ENCODE data around the gene SPTB.

Gene SPTB

GRCh38 chr14:64763801-64764621, 115.7 kb downstream of the SPTB start:
- DNase-seq: peak in 1 of 2 donors; percentile 26

DNA sequence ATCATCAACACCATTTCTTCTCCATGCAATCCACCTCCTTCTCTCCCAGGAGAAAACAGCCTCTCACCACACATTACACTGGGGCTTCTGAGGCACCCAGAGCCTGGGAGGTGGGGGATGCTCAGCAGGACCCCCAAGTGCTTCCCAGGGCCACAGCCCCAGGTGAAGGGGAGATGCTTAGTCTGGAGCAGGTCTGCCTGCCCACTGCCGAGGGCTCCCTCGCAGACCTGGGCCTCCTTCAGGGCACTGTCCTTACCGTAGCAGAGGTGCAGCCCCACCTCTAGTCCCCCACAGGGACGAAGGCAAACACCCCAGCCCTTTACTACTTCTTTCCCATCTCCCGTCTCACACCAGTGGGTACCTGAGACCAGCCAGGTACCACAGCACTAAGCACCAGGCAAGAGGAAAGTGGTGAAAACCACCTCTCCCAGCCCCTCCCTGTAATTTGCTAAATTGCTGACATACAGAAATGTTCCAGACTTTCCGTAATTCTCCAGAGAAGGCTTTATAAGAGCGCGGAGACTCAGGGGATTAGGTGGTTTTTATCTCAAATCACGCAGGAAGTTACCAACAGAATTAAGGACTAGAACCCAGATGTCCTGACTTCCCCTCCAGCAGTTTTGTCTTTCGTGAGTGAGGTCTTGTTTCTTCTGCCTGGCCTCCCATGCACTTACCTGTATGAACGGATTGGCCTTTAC, 116.5 kb downstream of the SPTB start:
- DNase-seq: no peak

DNA sequence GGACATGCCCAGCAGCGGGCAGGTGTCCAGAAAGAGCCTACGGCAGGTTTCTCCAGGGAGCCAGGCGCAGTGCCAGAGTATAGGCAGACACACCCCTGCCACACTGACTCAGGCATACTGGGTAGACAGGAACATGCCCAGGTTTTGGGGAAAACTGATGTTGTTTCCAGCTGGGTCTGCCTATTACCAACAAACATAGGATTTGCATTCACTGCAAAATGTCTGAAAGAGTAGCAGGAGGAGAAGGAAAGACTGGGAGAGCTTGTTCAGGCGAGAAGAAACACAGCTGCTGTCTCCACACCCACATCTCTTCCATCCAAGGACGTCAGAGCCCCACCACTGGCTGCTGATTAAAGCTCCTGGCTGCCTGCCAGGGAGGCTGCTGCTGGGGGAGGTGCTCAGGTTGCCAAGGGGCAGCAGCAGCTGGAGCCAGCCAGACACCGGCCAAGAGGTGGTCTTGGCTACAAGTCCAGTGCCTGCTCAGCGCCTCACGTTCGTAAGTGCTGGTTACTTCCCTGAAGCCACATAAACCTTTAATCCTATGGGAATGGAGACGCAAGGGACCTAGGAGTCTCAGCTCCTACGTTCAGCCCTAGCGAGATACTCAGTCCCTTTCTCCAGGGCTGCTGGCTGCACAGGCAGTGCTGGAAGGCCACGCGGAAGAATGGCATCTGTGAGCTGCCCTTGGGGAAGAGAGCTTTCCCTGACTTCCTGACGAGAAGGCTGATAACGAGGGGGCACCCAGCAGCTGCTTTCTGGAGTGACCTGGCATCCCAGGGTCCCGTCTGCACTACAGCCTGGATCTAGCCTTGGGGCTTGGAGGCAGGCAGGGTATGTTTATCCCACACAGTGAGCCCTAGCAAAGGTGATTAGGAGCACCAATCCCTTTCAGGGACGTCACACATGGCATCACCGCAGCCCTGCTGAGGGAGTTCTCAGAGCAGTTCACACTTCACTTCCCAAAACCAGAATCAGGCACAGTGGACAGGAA, 117.4 kb downstream of the SPTB start:
- DNase-seq: peak in 1 of 2 donors; percentile 11

GRCh38 chr14:64761441-64762043, 118.2 kb downstream of the SPTB start:
- peak in 1 of 2 donors; percentile 9 for DNase-seq

DNA sequence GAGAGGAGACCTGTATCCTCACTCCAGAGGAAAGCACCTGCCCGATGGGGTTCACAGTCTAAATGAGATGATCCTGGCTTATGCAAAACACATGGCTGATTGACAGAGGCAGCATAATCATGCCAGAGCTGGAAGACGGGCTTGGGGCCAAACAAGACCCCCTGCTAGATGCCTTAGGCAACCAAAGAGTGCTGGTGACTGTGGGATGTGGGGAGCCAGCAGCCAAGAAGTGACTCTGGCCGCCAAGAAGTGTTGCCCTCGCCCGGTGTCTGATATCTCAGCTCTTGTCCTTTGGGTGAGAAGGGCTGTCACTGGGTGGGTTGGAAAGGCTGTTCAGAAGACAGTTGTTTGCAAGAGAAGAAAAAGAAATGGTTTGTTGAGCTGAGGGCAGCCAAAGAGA, 118.8 kb downstream of the SPTB start:
- no peak for DNase-seq

GRCh38 chr14:64760146-64760755, 119.5 kb downstream of the SPTB start:
- DNase-seq: peak; percentile 38 to 47

DNA sequence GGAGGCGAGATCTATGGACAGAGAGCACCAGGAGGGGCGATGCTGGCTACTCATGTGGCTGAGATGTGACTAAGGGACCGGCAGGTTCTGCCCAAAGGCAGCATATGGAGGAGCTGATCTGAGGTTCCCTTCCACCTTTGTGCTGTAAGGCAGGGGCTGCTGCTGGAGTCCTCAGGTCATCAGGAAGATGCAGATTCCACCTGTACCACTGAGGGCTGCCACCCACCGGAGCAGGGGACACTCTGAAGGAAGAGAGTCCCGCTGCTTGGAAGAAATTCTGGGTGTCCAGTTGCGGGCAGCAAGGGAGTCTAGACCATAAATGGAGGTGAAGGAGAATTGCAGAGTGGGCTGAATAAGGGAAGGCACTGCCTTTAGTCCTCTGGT, 120.2 kb downstream of the SPTB start:
- no peak for DNase-seq

- DNase-seq: no peak
These were observed 120.8 kb downstream of the SPTB start for GRCh38 chr14:64758691-64759554.

DNA sequence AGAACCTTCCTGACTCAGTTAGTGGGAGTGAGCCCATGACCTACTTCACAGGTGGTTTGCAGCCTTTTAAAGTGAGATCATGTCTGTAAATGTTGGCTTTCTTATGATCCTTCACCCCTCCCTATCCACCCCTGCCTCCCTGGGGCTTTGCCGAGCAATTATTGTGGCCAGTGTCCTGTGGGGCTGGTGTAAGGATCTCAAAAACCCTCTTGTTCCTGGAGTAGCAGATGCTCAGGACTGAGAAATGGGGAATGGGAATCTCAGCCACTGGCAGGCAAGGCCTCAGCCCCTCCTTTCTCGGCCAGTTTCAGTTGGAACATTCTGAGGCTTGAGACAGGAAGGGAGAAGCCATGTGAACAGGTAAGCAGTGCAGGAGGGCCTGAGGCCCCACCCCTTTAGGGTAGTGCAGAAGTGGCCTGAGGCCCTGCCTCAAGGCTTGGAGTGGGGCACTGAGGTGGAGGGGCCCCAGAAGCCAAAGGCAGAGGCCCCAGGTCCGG, 121.6 kb downstream of the SPTB start:
- no peak for DNase-seq

- DNase-seq: no peak
These were observed 122.1 kb downstream of the SPTB start for GRCh38 chr14:64757601-64758000.

DNA sequence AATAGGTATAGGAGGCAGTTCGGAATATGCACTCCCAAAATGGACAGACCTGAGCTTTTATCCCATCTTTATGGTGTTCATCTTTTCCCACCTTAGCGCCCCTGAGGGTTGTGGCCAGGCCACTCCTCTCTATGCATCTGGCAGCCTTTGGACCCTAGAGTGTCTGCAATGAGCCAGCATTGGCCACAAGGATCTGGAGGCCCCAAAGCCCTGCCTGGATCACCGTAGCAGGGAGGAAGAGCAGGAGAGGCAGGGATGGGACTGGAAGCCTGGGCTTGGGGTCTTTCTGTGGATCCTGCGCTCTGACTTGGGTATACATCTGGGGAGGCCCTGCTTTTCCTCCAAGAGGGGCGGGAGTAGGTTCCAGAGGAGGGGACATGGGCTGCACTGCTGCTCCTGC, 123.0 kb downstream of the SPTB start:
- DNase-seq: no peak

- no peak for DNase-seq
These were observed 123.9 kb downstream of the SPTB start for GRCh38 chr14:64755781-64756221.

DNA sequence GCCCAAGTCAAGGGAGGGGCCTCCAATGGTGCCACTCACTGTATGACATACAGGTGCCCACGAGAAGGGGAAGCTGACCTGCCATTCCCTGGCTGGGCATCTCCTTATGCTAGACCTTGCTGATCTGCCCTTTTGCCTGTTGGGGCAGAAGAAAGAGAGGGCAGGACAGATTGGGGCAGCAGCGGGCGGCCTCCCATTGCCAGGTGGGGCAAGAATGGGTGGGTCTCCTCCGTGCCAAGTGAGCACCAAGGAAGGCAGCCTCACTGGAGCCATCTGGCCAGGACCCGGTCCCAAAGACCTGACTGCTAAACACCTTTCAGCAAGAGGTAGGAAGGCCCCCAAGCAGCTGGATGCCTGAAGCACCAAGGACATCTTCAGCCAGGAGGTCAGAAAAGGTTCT, 125.0 kb downstream of the SPTB start:
- no peak for DNase-seq

- no peak for DNase-seq
These were observed 125.7 kb downstream of the SPTB start for GRCh38 chr14:64753999-64754398.

GRCh38 chr14:64753374-64753773, 126.3 kb downstream of the SPTB start:
- DNase-seq: no peak

DNA sequence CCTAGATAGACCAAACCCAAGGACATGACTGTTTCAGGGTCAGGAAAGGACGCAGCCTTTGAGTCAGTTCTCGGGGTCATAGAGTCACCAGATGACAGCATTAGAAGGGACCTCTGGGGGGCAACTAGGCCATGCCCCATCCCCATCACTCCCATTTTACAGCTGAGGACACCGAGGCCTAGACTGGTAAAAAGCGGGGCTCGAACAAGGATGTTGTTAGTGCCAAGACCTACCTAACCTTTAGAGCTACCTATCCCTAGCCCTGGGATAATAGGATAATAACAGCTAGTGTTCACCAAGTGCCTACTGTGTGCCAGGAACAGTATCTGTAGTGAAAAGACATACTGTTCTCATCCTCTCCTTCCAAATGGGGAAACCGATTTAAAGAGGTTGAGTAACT, 126.8 kb downstream of the SPTB start:
- no peak for DNase-seq

- no peak for DNase-seq
These were observed 130.6 kb downstream of the SPTB start for GRCh38 chr14:64748995-64749714.

- no peak for DNase-seq
These were observed 131.2 kb downstream of the SPTB start for GRCh38 chr14:64748521-64748920.

- no peak for DNase-seq
These were observed 132.4 kb downstream of the SPTB start for GRCh38 chr14:64747327-64747726.

All from inflammatory macrophage (primary cell).